Neural progenitor cell (in vitro differentiated cells): ENCODE measurements around the gene PNKP.

ENCODE experiments used
- EZH2 ChIP-seq: fragments of 200-600 bp; sonication (generic); IDR thresholded peaks from 2 replicates; pipeline ENCODE4 v1.6.1; 2017; ENCODE audit warnings: antibody characterized with exemption, mild to moderate bottlenecking, moderate library complexity
- TF ChIP-seq, protein P1 (sequence below): fragments of 200-600 bp; sonication (generic); IDR thresholded peaks from 2 replicates; pipeline ENCODE4 v1.5.1; 2017; ENCODE audit warnings: antibody characterized with exemption, mild to moderate bottlenecking

- TF ChIP-seq, protein P1, sequence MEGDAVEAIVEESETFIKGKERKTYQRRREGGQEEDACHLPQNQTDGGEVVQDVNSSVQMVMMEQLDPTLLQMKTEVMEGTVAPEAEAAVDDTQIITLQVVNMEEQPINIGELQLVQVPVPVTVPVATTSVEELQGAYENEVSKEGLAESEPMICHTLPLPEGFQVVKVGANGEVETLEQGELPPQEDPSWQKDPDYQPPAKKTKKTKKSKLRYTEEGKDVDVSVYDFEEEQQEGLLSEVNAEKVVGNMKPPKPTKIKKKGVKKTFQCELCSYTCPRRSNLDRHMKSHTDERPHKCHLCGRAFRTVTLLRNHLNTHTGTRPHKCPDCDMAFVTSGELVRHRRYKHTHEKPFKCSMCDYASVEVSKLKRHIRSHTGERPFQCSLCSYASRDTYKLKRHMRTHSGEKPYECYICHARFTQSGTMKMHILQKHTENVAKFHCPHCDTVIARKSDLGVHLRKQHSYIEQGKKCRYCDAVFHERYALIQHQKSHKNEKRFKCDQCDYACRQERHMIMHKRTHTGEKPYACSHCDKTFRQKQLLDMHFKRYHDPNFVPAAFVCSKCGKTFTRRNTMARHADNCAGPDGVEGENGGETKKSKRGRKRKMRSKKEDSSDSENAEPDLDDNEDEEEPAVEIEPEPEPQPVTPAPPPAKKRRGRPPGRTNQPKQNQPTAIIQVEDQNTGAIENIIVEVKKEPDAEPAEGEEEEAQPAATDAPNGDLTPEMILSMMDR = no peak
- TF ChIP-seq EZH2 = no peak
These were observed 1.7 kb upstream of the PNKP start for GRCh38 chr19:49869009-49869483.
